HCT116 (cell line): ENCODE measurements around the gene RAC2. TPM values are rescaled to one million over a fixed set of nuclear protein-coding genes. Genes with fewer than 3 reads are reported as not detected.

Experiments
- ATAC-seq: fragments of 200-7000 bp; cut with Tn5 transposase; 2 replicates; pipeline ENCODE4 v1.9.1; 2020; ENCODE audit warnings: mild to moderate bottlenecking, moderate library complexity
- BruUV-seq: library from RNA; stranded (reverse); fragments of 400-500 nt; replicated peaks from 2 replicates; lab custom pipeline; 2021; lab: Mats Ljungman, UMichigan
- CTCF ChIA-PET: fragments of 300-600 bp; sonication (Branson Sonifier 250); formaldehyde crosslinking; loops from one replicate; lab custom pipeline; 2021; ENCODE audit warnings: antibody characterized with exemption; lab: Charles Lee
- POLR2A ChIA-PET: fragments of 300-600, 350-600 bp; sonication (Branson Sonifier 250); formaldehyde crosslinking; loops from one replicate; lab custom pipeline; 2021; ENCODE audit warnings: antibody characterized with exemption; lab: Charles Lee
- RAD21 ChIA-PET, 2 experiments: fragments of 300-600 bp; sonication (Branson Sonifier 250); formaldehyde crosslinking; loops; one replicate each; lab custom pipeline; 2023; ENCODE audit warnings: low total read pairs in 2 of 2; ENCODE audit not compliant: uncharacterized antibody in 2 of 2, unreplicated experiment in 2 of 2, low non-redundant PET in 1 of 2; lab: Charles Lee
- DNase-seq: peaks from one replicate; pipeline ENCODE4 v3.0.0-alpha.2; 2010; ENCODE audit warnings: low read depth, low spot score
- H2AFZ ChIP-seq: fragments of 200-600 bp; shearing (Covaris generic), sonication (generic); 2 replicates; pipeline ENCODE4 v1.6.1; 2017; ENCODE audit warnings: low read depth, mixed run types, mixed read lengths, antibody characterized with exemption, low read length; ENCODE audit not compliant: poor library complexity, severe bottlenecking
- H3K27ac ChIP-seq: 2 replicates; pipeline ENCODE4 v1.5.1; 2012; ENCODE audit warnings: low read depth, low read length
- H3K27me3 ChIP-seq: fragments of 200-600 bp; sonication (generic); 2 replicates; pipeline ENCODE4 v1.6.1; 2016; ENCODE audit warnings: mixed run types, low read length, mixed read lengths; ENCODE audit not compliant: insufficient read depth
- H3K36me3 ChIP-seq, 2 experiments: fragments of 200-500 bp in 1 of 2; fragments of 200-600 bp in 1 of 2; sonication (Bioruptor generic) in 1 of 2; sonication (generic) in 1 of 2; 2 replicates each; pipeline versions ENCODE4 v1.5.1 to v1.6.1; 2014 to 2016; ENCODE audit warnings: low read length in 2 of 2, inconsistent platforms in 1 of 2, mixed read lengths in 1 of 2, mixed run types in 1 of 2; ENCODE audit not compliant: insufficient read depth in 2 of 2, control insufficient read depth in 1 of 2
- H3K4me1 ChIP-seq, 2 experiments: fragments of 200-600 bp in 1 of 2; sonication (generic) in 1 of 2; 2 replicates each; pipeline versions ENCODE4 v1.5.1 to v1.6.1; 2012 to 2017; ENCODE audit warnings: low read length in 2 of 2, inconsistent platforms in 1 of 2, mild to moderate bottlenecking in 1 of 2, mixed read lengths in 1 of 2, mixed run types in 1 of 2, moderate library complexity in 1 of 2; ENCODE audit not compliant: insufficient read depth in 2 of 2, control insufficient read depth in 1 of 2
- H3K4me2 ChIP-seq: fragments of 200-600 bp; sonication (generic); 2 replicates; pipeline ENCODE4 v1.6.1; 2017; ENCODE audit warnings: mixed run types, low read length, mixed read lengths
- H3K4me3 ChIP-seq, 2 experiments: fragments of 200-600 bp in 1 of 2; sonication (generic) in 1 of 2; replicated peaks in 1 of 2; 2 replicates each; pipeline ENCODE4 v1.5.1; 2011 to 2016; ENCODE audit warnings: low read length in 2 of 2, control low read depth in 1 of 2, low read depth in 1 of 2, mild to moderate bottlenecking in 1 of 2, mixed read lengths in 1 of 2, mixed run types in 1 of 2
- H3K79me2 ChIP-seq: fragments of 200-600 bp; sonication (generic); 2 replicates; pipeline ENCODE4 v1.6.1; 2017; ENCODE audit warnings: mild to moderate bottlenecking, mixed run types, low read length, moderate library complexity, mixed read lengths; ENCODE audit not compliant: insufficient read depth
- H3K9ac ChIP-seq: fragments of 200-600 bp; sonication (generic); 2 replicates; pipeline ENCODE4 v1.6.1; 2016; ENCODE audit warnings: low read length, mixed read lengths
- H3K9me2 ChIP-seq: fragments of 200-600 bp; sonication (generic), shearing (Covaris generic); 2 replicates; pipeline ENCODE4 v1.6.1; 2017; ENCODE audit warnings: mixed run types, mild to moderate bottlenecking, moderate library complexity; ENCODE audit not compliant: insufficient read depth
- H3K9me3 ChIP-seq, 2 experiments: fragments of 200-500 bp in 1 of 2; fragments of 200-600 bp in 1 of 2; sonication (Bioruptor generic) in 1 of 2; sonication (generic) in 1 of 2; 2 replicates each; pipeline ENCODE4 v1.6.1; 2014 to 2017; ENCODE audit warnings: low read length in 2 of 2, mixed read lengths in 2 of 2, inconsistent platforms in 1 of 2, low read depth in 1 of 2, mild to moderate bottlenecking in 1 of 2, mixed run types in 1 of 2, moderate library complexity in 1 of 2; ENCODE audit not compliant: control insufficient read depth in 1 of 2, insufficient read depth in 1 of 2
- H4K20me1 ChIP-seq: fragments of 200-600 bp; sonication (generic), shearing (Covaris generic); 2 replicates; pipeline ENCODE4 v1.6.1; 2017; ENCODE audit warnings: mixed run types, mild to moderate bottlenecking, moderate library complexity; ENCODE audit not compliant: insufficient read depth
- CEBPB ChIP-seq: IDR thresholded peaks from 2 replicates; pipeline ENCODE4 v1.6.1; 2012; ENCODE audit warnings: low read depth
- CTCF ChIP-seq, 3 experiments: fragments of 200-600 bp in 1 of 3; sonication (generic) in 1 of 3; IDR thresholded peaks in 2 of 3; conservative IDR thresholded peaks in 1 of 3; 2 replicates each; pipeline ENCODE4 v1.5.1; 2012 to 2017; ENCODE audit warnings: low read depth in 2 of 3, low read length in 2 of 3, antibody characterized with exemption in 1 of 3, borderline replicate concordance in 1 of 3, control low read depth in 1 of 3, mild to moderate bottlenecking in 1 of 3, mixed read lengths in 1 of 3, mixed run types in 1 of 3, moderate library complexity in 1 of 3; ENCODE audit not compliant: insufficient read depth in 1 of 3
- EGR1 ChIP-seq: IDR thresholded peaks from 2 replicates; pipeline ENCODE4 v1.6.1; 2012; ENCODE audit warnings: low read depth
- POLR2A ChIP-seq: IDR thresholded peaks from 2 replicates; pipeline ENCODE4 v1.7.0; 2011; ENCODE audit warnings: borderline replicate concordance; ENCODE audit not compliant: insufficient read depth, insufficient read length; ENCODE audit errors: extremely low read depth
- SRF ChIP-seq: IDR thresholded peaks from 2 replicates; pipeline ENCODE4 v1.6.1; 2012; ENCODE audit warnings: low read depth
- YY1 ChIP-seq: IDR thresholded peaks from 2 replicates; pipeline ENCODE4 v1.6.1; 2011; ENCODE audit warnings: low read length, low read depth, moderate library complexity, mild to moderate bottlenecking; ENCODE audit not compliant: insufficient replicate concordance; ENCODE audit errors: extremely low read depth
- ZFX ChIP-seq: fragments of 450-650 bp; IDR thresholded peaks from 2 replicates; pipeline ENCODE4 v1.6.1; 2017
- intact Hi-C: fragments of 100-400 bp; cut with micrococcal nuclease; formaldehyde crosslinking; loops from 2 replicates; pipeline ENCODE4 v1.10.0; 2022
- total RNA-seq: library from RNA; stranded (reverse); gene quantifications from one replicate; pipeline ENCODE4 v1.2.1, GENCODE V29; 2021; ENCODE audit not compliant: unreplicated experiment

RAC2 gene
- total RNA-seq, 1 experiment from 2014 or later, result 62.0 TPM

- H3K27ac ChIP-seq, result no peak overlapping the region
- H3K4me2 ChIP-seq, result peak overlapping the region; percentile 63
- H3K79me2 ChIP-seq, result no peaks in the 10 kb centered on the region
- ChIA-PET POLR2A (interaction anchor here (0.6 to 1.0 kb wide), 4 partner anchors 7 to 179 kb away, joined by 3 to 5 read pairs (median 3); no protein-coding TSS in a partner anchor), CTCF (interaction anchor here (0.7 to 3.8 kb wide), 23 partner anchors 7 to 484 kb away, joined by 3 to 44 read pairs (median 4); partner anchors contain the start of genes C1QTNF6, IFT27 and RAC2), RAD21 (interaction anchor here (0.5 to 1.5 kb wide), 2 partner anchors 56 to 63 kb away, joined by 3 to 5 read pairs; no protein-coding TSS in a partner anchor)
- peak overlapping the region; percentile 24; the same call in 1 of the 2 replicates for H3K9ac ChIP-seq
- no peaks in the 10 kb centered on the region for H3K36me3 ChIP-seq
- peaks cover 0 to 18% of the 10 kb centered on the region in 2 experiments; a peak in 1 of 4 replicates for H3K9me3 ChIP-seq
- H3K9me2 ChIP-seq, result no peaks in the 10 kb centered on the region
- H3K4me1 ChIP-seq, result peaks cover 22 to 37% of the 10 kb centered on the region in 2 experiments
- no TSS peak for BruUV-seq
- H3K4me3 ChIP-seq, result no peak overlapping the region
- intact Hi-C loops, result loop anchor here (5.0 kb wide), 1 partner anchor 478 kb away; no protein-coding TSS in a partner anchor
- H4K20me1 ChIP-seq, result no peaks in the 10 kb centered on the region
- DNase-seq, result no peak
- peak overlapping the region; percentile 70 for H2AFZ ChIP-seq
- ATAC-seq, result peak; percentile 24; the same call in 1 of the 2 replicates
- TF ChIP-seq CEBPB, result no peak
- no peak for TF ChIP-seq CTCF (IDR thresholded peaks at IDR 0.05 in 2 of 3, conservative IDR thresholded peaks at IDR 0.05 in 1 of 3; ENCODE audit: borderline replicate concordance in 1 of 3, insufficient read depth in 1 of 3, low read depth in 2 of 3, low read length in 2 of 3)
- TF ChIP-seq ZFX, result no peak
- no peak for TF ChIP-seq SRF
- no peak for TF ChIP-seq POLR2A
- no peak for TF ChIP-seq YY1
- no peak for TF ChIP-seq EGR1
- no peaks in the 10 kb centered on the region for H3K27me3 ChIP-seq
Measured at GRCh38 chr22:37260155-37260795, 16.2 kb upstream of the RAC2 start.
